Right lobe of liver (tissue), 4 donors: ENCODE measurements around the gene SLC6A19.

Source experiments
- CTCF ChIP-seq, 4 donors: fragments of 200-600 bp in 3 of 4; fragments of 450-650 bp in 1 of 4; IDR thresholded peaks; one replicate each; pipeline versions ENCODE4 v1.5.1 to v1.8.0; 2016 to 2022; ENCODE audit warnings: antibody characterized with exemption in 4 of 4, mild to moderate bottlenecking in 2 of 4
- POLR2A ChIP-seq: fragments of 450-650 bp; IDR thresholded peaks from one replicate; pipeline ENCODE4 v1.6.1; 2017; ENCODE audit warnings: antibody characterized with exemption, mild to moderate bottlenecking
- donor health status: DM: no; HTN: no; CAD: no.
- donor health status: DM: no; HTN: no; CAD: no.
- donor health status: DM: no; HTN: yes; CAD: no.

GRCh38 chr5:1261643-1262042 is 60.2 kb downstream of the SLC6A19 start:
- TF ChIP-seq CTCF (IDR thresholded peaks at IDR 0.05) (no peak), POLR2A (no peak)
